GM19463 (cell line): ENCODE measurements around the gene PCDHB9.
"Not testable (repeated sequence)": the region's sequence is repeated elsewhere in the genome, so short reads cannot be mapped to it uniquely, and the experiment has no call there.

ENCODE experiments used
- ATAC-seq: cut with Tn5 transposase; IDR thresholded peaks from one replicate; pipeline ENCODE4 v1.9.1; 2021; ENCODE audit warnings: mild to moderate bottlenecking, moderate library complexity; ENCODE audit not compliant: unreplicated experiment

PCDHB9 gene

GRCh38 chr5:141184117-141184855 lies 2.7 kb upstream of the PCDHB9 start:
- not testable (repeated sequence) for ATAC-seq

- ATAC-seq: not testable (repeated sequence)
Observed at GRCh38 chr5:141188682-141189081, 1.7 kb downstream of the PCDHB9 start.

GRCh38 chr5:141189131-141189530 lies 2.2 kb downstream of the PCDHB9 start:
- ATAC-seq: not testable (repeated sequence)

GRCh38 chr5:141192110-141192725 lies 5.3 kb downstream of the PCDHB9 start, which contains the start of gene PCDHB10:
Gene PCDHB10, plus strand, starts transcription at chr5:141192353. Its CDS starts 200 bp downstream, at chr5:141192553.
- no peak for ATAC-seq

GRCh38 chr5:141194332-141194731 lies 7.4 kb downstream of the PCDHB9 start:
- not testable (repeated sequence) for ATAC-seq

GRCh38 chr5:141196363-141196762 lies 9.4 kb downstream of the PCDHB9 start:
- no peak for ATAC-seq

- ATAC-seq: no peak
Observed at GRCh38 chr5:141199359-141200235, 12.6 kb downstream of the PCDHB9 start, which contains the start of gene PCDHB11. Gene PCDHB11, plus strand, starts transcription at chr5:141199627. Its CDS starts 148 bp downstream, at chr5:141199775.

- not testable (repeated sequence) for ATAC-seq
Observed at GRCh38 chr5:141201126-141201525, 14.2 kb downstream of the PCDHB9 start.

- ATAC-seq: not testable (repeated sequence)
Observed at GRCh38 chr5:141201646-141202045, 14.7 kb downstream of the PCDHB9 start.

- no peak for ATAC-seq
Observed at GRCh38 chr5:141208478-141208877, 21.5 kb downstream of the PCDHB9 start, which contains the start of gene PCDHB12. Gene PCDHB12, plus strand, starts transcription at chr5:141208719. Its CDS starts 189 bp downstream, at chr5:141208908.

- not testable (repeated sequence) for ATAC-seq
Observed at GRCh38 chr5:141210281-141210680, 23.3 kb downstream of the PCDHB9 start.

GRCh38 chr5:141210849-141211248 lies 23.9 kb downstream of the PCDHB9 start:
- not testable (repeated sequence) for ATAC-seq

- ATAC-seq: not testable (repeated sequence)
Observed at GRCh38 chr5:141213656-141214339, 26.8 kb downstream of the PCDHB9 start, which contains the start of gene PCDHB13. Gene PCDHB13, plus strand, starts transcription at chr5:141213919. Its CDS starts 205 bp downstream, at chr5:141214124.

- not testable (repeated sequence) for ATAC-seq
Observed at GRCh38 chr5:141214583-141214982, 27.6 kb downstream of the PCDHB9 start.

- ATAC-seq: not testable (repeated sequence)
Observed at GRCh38 chr5:141215504-141215903, 28.5 kb downstream of the PCDHB9 start.

GRCh38 chr5:141216035-141216434 lies 29.1 kb downstream of the PCDHB9 start:
- not testable (repeated sequence) for ATAC-seq

- no peak for ATAC-seq
Observed at GRCh38 chr5:141223112-141223783, 36.3 kb downstream of the PCDHB9 start, which contains the start of gene PCDHB14. Gene PCDHB14, plus strand, starts transcription at chr5:141223343. Its CDS starts 163 bp downstream, at chr5:141223506.

GRCh38 chr5:141224844-141225243 lies 37.9 kb downstream of the PCDHB9 start:
- not testable (repeated sequence) for ATAC-seq

GRCh38 chr5:141225421-141225820 lies 38.5 kb downstream of the PCDHB9 start:
- not testable (repeated sequence) for ATAC-seq
